ENCODE measurements around the gene CORO6.

Gene CORO6

DNA sequence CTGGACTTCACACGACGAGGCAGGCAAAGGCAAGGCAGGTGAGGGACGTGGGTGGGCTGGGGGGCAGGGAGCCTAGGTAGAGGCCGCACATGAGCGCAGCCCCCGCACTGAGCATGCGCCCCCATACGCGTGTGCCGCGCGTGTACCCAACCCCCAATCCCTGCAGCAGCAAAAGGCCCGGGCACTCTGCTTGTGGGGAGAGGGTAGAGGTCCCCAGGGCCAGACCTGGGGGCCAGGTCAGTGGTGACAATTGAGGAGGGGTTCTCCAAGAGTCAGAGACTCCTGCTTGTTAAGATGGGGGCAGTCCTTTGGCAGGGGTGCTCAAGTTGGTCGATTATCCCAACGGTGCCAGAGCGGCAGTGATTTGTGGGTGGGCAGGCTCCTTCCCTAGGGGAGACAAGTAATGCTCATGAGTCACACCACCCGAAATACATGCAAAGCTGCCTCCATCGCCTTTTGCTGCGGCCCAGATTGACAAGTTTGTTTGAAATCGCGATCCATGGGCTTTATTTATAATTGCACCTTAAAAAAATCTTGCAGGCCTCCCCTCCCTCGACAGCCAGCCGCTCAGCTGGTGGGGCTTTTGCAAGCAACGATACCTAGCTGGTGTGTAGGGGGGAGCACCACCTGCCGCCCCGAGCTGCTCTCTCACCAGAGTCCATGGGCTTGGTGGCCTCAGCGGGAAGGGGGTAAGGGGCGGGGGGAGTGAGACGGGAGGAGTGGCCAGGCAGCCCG lies 32.1 kb downstream of the CORO6 start:
- DNase-seq: peak; percentile 51

DNA sequence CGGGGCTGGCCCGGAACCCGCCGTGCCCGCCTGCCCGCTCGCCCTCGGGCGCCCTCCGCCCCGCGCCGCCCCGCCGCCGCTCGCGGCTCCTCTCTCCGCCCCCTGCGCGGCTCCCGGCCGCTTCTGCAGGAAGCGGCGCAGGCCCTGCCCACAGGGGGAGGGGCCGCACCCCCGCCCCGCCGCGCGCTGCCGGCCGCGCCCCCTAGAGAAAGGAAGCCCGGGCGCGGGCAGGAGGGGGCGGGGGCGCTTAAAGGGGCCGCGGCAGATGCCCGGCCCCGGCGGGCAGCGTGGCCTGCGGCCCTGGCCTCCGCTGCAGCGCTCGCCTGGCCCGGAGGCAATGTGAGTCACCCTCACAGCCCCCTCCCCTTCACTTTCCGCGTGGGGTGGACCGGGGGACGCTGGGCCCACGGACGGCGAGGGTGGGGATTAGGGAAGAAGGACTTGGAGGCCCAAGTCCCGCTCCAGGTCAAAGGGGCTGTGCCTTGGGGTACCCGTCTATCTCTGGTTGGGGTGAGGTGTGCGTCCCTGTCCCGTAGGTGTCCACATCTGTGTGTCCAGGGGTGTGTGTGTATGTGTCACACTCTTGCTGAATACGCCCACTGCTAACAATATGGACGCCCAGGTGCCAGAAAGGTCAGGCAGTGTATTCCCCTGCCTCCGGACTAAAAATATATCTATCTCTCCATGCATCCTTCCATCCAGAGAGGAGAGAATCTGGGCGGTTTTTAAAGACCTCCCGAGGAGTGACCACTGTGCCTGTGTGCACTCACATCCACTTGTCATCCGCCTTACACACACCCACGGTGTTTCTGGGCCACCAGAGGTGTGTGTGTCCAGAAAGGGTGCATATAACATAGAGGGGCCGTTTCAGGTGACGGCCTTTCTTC lies 32.9 kb downstream of the CORO6 start, which contains the start of gene GIT1:
GIT1 (minus strand) TSS at position 125 of the 887 bp plus-strand sequence. CDS start 270 bp downstream, outside the sequence.
- DNase-seq: peak; percentile 64

DNA sequence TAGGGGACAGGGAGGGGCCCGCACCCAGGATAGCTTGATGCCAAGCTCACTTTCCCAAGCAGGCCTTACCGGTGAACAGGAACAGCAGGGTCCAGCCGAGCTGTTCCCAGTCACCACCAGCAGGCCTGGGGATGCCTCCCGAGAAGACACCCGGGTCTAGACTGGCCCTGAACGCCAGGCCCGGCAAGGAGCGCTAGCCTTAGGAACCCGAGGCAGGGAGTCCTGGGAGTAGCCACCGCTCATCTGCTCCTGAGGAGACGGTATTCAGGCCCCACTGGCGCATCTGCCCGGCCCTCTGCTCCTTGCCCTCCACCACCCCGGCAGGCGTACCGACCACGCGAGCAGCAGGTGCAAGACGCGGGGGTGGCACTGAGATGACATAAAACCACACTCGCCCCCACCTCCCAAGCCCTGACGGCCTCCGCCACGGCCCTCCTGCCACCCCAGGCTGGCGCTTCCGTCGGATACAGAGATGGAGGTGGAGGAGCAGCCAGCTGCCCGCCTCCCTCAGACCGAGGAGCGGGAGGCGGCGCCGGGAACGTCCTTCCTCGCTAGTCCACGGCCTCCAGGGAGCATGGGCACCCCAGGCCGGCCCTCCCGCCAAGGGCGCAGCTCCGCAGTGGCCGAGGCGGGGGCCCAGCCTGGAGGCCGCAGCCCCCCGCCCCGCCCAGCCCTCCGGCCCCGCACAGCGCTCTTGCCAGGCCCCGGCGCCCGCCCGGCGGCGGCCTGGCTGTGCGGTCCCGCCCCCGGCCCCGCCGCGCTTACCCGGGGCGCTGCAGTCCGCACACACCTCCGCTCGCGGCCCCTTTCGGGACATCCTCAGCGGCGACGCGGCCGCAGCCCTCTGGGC lies 33.9 kb downstream of the CORO6 start:
- DNase-seq: no peak

DNA sequence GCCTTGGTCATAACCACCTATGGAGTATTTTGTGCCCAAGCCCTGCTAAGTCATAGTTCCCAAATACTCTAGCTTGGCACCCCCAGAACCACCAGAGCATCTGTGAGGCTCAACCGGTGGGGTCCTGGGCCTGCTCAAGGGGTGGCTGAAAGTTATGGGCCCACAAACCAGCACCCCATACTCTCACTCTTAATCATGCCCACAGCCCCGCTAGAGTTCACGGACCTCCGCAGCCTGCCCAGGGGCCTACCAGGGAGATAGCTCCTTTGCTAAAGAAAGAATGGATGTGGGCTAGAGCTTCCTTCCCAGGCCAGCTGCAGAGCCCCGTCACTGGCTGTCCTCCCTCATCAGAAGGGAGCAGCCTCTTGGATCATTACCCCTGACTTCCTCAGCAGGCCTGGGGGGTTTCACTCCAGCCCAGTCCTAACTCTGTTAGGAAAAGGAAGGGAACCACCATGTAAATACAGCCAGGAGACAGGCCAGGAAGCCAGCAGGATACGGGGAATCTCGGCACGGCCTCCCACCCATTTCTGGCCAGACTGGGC lies 34.6 kb downstream of the CORO6 start:
- no peak for DNase-seq

DNA sequence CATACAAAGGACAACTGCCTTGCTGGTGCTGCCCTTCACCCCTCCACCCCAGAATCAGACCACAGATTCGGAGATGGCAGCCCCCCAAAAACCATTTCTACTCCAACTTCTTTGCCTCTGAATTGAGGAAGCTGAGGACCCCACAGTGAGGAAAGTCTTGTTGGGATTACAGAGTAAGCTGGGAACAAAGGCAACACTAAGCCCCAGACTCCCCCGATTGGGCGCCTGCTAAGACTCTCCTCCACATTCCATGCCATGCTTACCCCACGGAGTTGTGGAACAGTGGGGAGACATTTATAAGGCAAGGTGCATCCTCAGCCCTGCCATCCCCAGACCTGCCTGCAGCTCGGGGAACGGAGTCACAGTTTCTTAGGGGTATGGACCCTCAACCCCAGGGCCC lies 35.1 kb downstream of the CORO6 start:
- no peak for DNase-seq

DNA sequence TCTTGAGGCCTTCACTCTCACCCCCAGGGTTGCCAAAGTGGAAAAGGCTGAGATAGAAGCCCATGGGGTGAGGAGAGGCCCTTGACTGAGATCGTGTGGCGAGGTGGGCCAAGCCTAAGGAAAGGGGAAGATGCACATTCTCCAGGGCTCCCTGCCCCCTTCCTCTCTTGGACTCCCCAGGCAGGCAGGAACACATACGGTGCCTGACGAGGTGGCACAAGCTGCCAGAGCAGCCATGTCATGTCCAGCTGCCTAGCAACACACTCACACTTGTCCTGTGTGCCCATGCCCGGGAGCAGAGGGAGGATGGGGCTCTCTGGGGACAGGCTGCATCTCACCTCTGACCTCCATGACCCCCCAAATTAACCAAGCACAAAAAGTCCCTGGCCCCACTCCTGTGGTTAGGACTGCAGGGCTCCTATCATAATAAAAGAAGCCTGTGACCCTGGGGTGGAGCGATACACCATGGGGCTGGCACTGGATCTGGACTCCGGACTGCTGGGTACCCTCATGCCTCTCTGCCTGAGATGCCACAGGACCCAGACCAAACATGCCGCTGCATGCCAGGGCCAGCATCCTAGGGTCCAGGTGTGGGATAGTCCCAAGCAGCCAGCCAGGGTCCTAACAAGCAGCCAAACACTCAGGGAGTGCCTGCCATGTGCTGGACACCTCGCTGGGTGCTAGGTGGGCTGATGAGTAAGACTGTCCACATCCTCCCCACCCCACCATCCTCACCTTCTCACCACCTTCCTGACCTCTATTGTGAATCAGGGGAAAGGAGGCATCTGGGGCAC lies 35.8 kb downstream of the CORO6 start:
- no peak for DNase-seq

DNA sequence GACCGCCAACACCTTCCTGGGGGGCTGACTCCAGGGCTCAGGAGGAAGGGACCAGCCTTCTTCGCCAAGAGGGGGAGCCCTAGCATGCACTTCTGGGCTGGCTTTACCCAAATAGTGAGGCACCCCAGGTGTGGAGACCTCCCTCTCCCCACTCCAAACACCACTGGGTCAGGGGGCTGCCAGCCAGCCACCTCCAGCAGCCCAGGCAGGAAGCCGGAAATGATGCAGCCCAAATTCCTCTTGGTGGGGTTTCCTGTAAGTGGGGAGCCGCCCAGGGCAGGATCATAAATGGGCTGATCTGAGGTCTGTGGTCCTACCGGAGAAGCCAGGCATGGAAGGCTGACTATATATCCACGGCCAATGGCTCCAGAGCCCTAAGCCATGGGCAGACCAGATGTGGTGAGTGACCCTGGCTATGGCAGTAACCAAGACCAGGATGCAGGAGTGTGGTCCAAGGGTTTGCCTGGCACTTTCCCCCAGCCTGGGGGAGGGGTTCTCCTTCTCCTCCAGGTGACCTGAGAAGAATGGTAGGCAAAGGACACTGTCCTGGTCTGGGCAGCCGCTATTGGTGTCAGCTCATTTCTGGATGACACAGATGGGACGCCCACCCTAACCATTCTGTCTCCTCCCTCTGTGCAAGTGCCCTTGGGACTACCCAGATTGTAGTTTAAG lies 37.5 kb downstream of the CORO6 start:
- DNase-seq: no peak

DNA sequence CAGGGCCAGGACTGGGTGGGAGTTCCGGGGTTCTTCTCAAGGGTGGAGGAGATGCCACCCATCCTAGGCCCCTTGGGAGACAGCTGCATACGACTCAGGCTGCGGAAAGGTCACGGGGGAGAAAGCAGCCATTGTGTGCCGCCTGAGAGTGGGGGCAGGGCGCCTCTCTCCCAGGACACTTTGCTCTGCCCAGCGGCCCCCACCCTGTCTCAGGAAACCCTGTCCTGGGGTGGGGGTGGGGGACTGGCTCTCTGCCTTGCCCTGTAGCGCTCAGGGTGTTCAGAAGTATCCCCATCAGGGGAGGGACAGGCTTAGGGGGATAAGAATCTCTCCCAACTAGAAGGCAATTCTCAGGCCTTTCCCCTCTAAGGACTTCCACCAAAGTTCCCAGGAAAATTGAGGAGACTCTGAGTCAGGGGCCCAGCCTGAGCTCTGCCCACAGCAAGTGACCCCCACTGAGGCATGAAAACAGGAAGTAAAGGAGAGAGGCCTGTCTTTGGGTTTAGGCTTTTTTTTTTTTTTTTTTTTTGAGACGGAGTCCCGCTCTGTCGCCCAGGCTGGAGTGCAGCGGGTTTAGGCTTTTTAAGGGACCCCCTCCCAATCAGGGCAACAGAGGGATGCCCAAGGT lies 38.1 kb downstream of the CORO6 start:
- DNase-seq: no peak

DNA sequence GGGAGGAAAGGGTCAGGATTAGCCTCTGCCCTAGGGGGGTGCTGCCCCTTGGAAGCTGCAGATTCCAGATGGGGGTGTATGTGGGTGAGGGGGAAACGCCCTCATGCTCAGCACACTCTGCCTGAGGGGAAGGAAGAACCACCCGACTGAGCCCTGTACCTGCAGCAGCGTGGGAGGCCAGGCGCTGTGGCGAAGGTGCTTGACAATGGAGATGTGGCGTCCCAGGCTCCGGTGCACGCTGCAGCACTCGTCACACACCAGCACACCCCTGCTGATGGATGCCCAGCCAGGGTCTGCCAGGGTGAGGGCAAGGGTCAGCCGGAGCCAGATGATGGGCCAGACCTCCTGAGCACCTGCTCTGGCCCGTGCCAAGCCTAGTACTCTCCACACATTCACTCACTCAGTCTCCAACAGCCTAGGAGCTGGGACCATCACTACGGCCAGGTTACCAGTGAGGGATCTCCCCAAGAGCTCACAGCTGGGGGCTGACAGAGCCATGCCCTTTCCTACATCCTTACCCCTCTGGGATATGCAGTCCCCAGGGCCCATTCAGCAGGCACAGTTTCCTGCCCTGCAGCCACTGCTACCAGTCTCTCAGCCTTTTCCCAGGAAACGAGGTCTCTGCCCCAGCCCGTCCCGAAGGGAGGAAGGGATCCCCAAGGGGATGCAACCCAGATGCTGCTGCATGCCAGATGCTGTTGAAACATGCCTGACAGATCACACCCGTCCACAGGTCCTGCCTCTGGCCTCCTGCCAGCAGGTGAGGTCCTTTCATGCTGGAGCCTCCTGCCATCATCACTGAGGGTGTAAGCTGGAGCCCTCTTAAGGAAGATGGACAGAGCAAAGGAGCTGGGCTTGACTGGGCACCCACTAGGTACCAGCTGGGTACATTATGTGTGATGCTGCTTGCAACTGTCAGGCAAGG lies 39.1 kb downstream of the CORO6 start:
- DNase-seq: peak; percentile 69

DNA sequence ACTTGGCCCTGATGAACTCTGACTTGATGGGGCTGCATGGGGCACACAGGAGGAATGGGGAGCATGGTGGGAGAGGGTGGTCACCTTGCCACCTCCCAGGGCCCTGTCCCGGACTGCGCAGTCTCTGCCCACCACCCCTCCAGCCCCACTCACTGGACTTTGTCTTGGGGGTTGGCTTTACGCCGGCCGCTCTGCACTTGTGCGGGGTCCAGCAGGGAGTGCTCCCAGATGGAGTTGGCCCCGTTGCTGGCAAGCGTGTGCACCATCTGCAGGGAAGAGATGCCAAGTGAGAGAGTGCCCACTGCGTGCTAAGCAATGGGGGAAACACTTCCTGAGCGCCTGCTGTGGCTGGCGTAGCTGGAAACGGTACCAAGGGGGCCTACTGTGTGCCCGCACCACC lies 39.9 kb downstream of the CORO6 start:
- DNase-seq: peak; percentile 67

DNA sequence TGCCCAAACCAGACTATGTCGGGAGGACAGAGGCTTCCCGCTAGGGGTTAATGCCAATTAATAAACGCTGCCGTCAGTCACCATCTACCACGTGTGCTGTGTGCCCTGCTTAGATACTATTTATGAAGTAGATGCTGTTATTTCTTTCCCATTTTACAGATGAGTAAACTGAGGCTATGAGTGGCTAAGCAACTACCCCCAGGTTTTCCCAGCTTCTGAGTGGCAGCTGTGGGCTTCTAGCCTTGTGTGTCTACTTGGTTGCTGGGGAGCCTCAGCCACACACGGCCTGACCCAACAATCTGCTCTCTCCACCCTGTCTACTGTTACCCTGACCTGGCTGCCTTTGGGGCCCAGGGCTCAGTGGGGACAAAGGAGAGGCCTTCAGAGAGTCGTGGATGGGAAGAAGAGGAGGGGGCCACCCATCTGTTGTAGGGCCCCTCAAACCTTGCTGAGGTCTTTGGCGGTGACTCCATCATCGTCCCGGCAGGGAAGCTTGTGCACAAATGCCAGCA lies 40.4 kb downstream of the CORO6 start:
- peak; percentile 63 for DNase-seq

DNA sequence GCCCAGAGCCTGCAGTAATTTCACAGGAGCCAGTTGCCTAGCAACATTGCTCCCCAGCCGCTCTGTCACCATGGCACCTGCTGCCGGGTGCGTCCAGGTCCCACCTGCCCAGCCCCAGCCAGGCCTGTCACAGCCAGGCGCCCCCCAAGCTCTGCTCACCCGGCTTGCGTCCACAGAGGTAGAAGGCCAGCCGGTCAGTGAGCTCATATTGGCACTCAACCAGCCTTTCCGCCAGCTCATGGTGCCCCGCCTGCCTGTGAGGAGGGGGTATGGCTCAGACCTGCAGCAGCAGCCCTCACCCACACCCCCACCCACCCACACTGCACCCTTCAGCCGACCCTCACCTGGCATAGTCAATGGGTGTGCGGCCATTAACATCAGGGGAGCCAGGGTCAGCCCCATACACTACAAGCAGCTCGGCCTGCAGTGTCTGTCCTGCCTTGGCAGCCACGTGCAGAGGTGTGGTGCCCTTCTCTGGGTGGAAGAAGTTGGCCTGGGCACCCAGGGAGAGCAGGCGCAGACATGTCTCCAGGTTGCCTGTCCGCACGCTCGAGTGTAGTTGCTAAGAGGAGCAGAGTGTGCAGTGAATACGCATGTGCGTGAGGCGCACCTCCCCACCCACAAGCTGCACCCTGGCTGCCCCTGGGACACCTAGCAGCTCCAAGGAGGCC lies 41.0 kb downstream of the CORO6 start:
- DNase-seq: peak; percentile 19

DNA sequence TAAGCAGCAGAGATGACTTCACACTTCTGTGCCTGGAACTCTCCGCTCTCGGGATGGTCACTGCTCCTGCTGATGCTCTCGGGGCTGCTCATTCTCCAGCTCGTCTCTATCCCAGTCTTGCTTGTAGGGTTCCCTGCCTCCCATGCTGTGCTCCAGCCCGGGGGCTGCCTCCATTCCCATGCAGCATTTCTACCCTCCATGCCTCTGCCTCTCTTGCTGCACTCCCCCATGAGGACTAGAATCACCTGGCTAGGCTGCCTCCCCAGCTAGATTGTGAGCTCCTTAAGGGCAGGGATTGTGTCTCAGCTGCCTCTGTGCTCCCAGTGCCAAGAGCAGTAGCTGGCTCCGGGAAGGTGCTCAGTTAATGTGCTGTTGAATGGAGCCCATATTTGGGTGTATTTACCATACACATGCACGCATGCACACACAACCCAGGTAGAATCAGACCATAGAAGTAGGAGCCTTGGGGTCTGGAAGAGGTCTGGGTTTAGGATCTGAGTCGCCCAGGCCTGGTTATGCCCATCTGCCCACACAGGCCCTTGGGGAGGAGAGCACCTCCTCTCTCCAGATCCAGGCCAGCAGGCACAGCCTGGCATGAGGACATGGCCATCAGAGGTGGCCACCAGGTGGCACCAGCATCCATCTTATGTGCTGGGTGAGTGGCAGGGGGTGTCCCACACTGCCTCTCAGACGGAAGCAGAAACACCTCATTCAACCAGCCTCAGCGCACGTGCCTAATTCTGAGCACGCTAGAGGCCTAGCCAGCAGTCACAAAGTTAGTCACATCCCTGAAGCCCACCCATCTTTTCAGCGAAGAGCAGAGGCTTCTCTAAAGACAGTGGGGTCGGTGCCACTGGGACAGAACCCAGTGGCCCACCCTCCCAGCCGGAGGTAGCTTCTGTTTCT lies 42.6 kb downstream of the CORO6 start:
- peak; percentile 91 for DNase-seq

DNA sequence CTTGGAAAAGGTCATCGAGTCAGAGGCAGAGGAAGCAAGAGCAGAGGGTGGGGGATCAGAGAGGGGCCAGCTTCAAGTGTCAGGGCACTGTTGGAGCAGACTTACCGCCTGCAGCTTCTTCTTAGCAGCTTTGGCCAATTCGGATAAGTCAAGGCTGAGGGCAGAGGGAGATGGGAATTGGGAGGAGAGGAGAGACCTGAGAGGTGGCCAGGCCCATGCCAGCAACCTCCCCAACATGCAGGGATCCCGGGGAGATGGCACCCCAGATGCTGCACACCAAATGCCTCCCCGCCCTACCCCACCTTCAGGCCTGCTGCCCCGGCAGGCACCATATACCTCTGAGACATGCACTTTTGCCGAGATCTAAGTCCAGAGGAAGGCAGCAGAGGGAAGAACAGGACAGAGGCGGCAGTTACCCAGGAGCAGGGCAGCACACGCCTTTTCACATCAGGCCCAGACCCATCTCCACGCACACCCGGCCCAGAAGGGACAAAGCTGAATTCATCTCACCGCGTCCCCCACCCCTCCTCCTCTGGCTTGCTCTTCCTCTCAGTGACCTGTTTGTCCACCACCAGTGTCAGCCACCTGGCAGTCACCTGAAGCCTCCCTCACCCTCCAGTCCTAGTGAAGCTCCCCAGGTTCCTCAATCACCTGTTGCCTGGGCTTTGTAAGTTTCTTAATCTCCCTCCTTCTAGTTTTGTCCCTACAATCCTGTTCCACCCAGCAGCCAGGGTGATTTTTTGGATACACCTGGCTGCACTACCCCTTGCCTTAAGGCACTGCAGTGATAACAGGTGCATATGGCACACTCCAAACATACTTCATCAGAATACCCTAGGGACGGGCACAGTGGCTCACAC lies 43.9 kb downstream of the CORO6 start:
- DNase-seq: no peak

DNA sequence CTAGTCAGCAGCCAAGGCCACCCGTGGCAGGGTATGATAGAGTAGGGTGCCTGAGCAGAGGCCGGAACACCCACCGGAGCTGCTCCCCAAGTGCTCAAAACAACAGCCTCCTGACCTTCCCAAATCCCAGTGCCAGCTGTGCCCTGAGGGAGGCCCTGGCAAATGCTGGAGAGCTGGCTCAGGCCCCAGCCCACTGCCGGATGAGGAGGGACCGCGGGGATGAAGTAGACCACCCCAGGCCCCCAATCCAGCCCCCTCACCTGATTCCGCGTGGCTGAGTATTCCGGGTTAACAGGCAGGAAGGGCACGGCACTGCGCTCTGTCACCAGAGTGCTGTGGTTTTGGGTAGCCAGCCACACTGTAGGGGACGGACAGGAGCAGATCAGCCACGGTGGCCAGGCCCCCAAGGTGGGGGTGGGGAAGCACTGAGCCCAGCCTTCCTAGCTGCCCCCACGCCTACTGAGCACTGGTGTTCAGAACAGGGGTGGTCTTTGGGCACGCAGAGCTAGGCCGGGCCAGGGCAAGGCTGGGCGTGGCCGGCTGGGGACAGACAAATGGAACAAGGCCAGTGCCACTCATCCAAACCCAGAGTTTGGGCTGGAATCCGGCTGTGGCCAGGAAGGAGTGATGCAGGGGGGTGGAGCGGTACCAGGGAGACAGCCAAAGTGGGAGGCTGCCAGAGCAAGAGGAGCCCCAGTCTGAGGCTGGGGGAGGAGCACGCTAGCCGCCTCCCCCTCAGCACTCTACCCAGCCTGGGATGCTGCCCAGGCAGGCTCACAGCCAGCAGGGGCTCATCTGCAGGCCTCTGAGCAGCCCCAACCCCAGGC lies 45.1 kb downstream of the CORO6 start:
- DNase-seq: peak; percentile 20

DNA sequence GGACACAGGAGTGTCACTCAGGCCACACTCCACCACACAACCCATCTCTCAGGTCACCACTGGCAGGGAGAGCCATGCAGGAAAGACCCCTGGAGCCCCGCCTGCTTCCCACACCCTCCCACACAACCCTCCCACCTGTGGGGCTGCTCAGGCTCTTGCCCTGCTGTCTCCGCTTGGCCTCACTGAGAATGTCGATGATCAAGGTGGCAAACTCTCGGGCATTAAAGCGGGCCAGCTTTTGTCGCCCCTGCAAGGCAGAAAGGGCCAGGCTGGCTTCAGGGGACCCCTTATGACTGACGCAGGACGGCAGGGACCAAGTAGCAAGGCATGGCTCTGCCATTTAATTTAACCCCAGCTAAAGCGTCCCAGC lies 45.7 kb downstream of the CORO6 start:
- DNase-seq: no peak

Data from NCI-H1694 (cell line).